HepG2 (cell line): Measurements from ENCODE around the gene ELL. TPM values are rescaled to one million over a fixed set of nuclear protein-coding genes. Genes with fewer than 3 reads are reported as not detected.

Source experiments
- GABPA ChIP-seq, 2 experiments: IDR thresholded peaks; 2 replicates each; pipeline ENCODE4 v1.6.1; 2011 to 2016; ENCODE audit warnings: low read depth in 2 of 2, low read length in 1 of 2, missing biosample characterization in 1 of 2, missing genetic modification characterization in 1 of 2
- HES4 ChIP-seq: sonication (generic); formaldehyde crosslinking; IDR thresholded peaks from 2 replicates; pipeline ENCODE4 v1.9.0; 2021; ENCODE audit warnings: mild to moderate bottlenecking, missing genetic modification reagents, borderline replicate concordance
- HOXA5 ChIP-seq: sonication (generic); formaldehyde crosslinking; IDR thresholded peaks from 2 replicates; pipeline ENCODE4 v1.4.0; 2020; ENCODE audit warnings: missing genetic modification reagents
- KAT8 ChIP-seq: IDR thresholded peaks from 2 replicates; pipeline ENCODE4 v1.6.1; 2016; ENCODE audit warnings: missing genetic modification reagents, missing compliant biosample characterization
- MED13 ChIP-seq: sonication (generic); formaldehyde crosslinking; IDR thresholded peaks from 2 replicates; pipeline ENCODE4 v1.5.0; 2020; ENCODE audit warnings: missing genetic modification reagents
- MTA3 ChIP-seq: sonication (generic); formaldehyde crosslinking; IDR thresholded peaks from 2 replicates; pipeline ENCODE4 v1.4.0; 2020; ENCODE audit warnings: missing genetic modification reagents
- NFKB2 ChIP-seq: sonication (generic); formaldehyde crosslinking; IDR thresholded peaks from 2 replicates; pipeline ENCODE4 v1.4.0; 2020; ENCODE audit warnings: missing genetic modification reagents, borderline replicate concordance
- RBM39 ChIP-seq: fragments of 200-400 bp; formaldehyde crosslinking; IDR thresholded peaks from one replicate; pipeline ENCODE4 v1.6.1; 2018; ENCODE audit warnings: antibody characterized with exemption, mild to moderate bottlenecking, low read depth, low read length; ENCODE audit not compliant: poor library complexity, severe bottlenecking
- RCOR2 ChIP-seq: IDR thresholded peaks from 2 replicates; pipeline ENCODE4 v1.6.1; 2016; ENCODE audit warnings: missing biosample characterization, missing genetic modification reagents
- SIN3B ChIP-seq: fragments of 150-350 bp; IDR thresholded peaks from 2 replicates; pipeline ENCODE4 v1.6.1; 2014; ENCODE audit warnings: low read length
- SIX1 ChIP-seq: sonication (generic); formaldehyde crosslinking; IDR thresholded peaks from 2 replicates; pipeline ENCODE4 v1.4.0; 2020; ENCODE audit warnings: missing genetic modification reagents, borderline replicate concordance
- SMAD3 ChIP-seq: sonication (generic); formaldehyde crosslinking; IDR thresholded peaks from 2 replicates; pipeline ENCODE4 v1.4.0; 2020; ENCODE audit warnings: missing genetic modification reagents
- SOX5 ChIP-seq: IDR thresholded peaks from 2 replicates; pipeline ENCODE4 v1.6.1; 2016; ENCODE audit warnings: borderline replicate concordance
- SRSF1 ChIP-seq: fragments of 200-400 bp; formaldehyde crosslinking; optimal IDR thresholded peaks from 2 replicates; pipeline ENCODE3; 2017; ENCODE audit warnings: mild to moderate bottlenecking, low read depth, low read length, moderate library complexity
- XBP1 ChIP-seq: sonication (generic); formaldehyde crosslinking; IDR thresholded peaks from 2 replicates; pipeline ENCODE4 v1.5.0; 2020; ENCODE audit warnings: missing genetic modification reagents
- ZFP62 ChIP-seq: sonication (generic); formaldehyde crosslinking; IDR thresholded peaks from 2 replicates; pipeline ENCODE4 v1.4.0; 2020; ENCODE audit warnings: missing genetic modification reagents
- ZNF335 ChIP-seq: sonication (generic); formaldehyde crosslinking; IDR thresholded peaks from 2 replicates; pipeline ENCODE4 v1.4.0; 2020; ENCODE audit warnings: missing genetic modification reagents
- ZNF484 ChIP-seq: sonication (generic); formaldehyde crosslinking; IDR thresholded peaks from 2 replicates; pipeline ENCODE4 v1.5.1; 2020; ENCODE audit warnings: mild to moderate bottlenecking, low read depth, missing genetic modification reagents, borderline replicate concordance
- ZNF746 ChIP-seq: sonication (generic); formaldehyde crosslinking; IDR thresholded peaks from 2 replicates; pipeline ENCODE4 v1.8.0; 2022; ENCODE audit warnings: mild to moderate bottlenecking, missing genetic modification reagents
- ZNF839 ChIP-seq: sonication (generic); formaldehyde crosslinking; IDR thresholded peaks from 2 replicates; pipeline ENCODE4 v1.4.0; 2020; ENCODE audit warnings: missing genetic modification reagents, mild to moderate bottlenecking, borderline replicate concordance
- ZNF878 ChIP-seq: sonication (generic); formaldehyde crosslinking; IDR thresholded peaks from 2 replicates; pipeline ENCODE4 v1.8.1; 2023; ENCODE audit warnings: mild to moderate bottlenecking, missing genetic modification reagents, moderate library complexity
- polyA plus RNA-seq, 8 experiments: library from polyadenylated mRNA; depleted of rRNA in 3 of 8; stranded (reverse) in 7 of 8; unstranded in 1 of 8; fragments of >200 nt; fragmentation: Illumina TruSeq in 4 of 8; extraction: Trizol in 4 of 8; gene quantifications; 2 replicates each; pipeline versions ENCODE4 v1.2.1 to v1.2.3, GENCODE V29; 2011 to 2016; ENCODE audit warnings: low read depth in 4 of 8, missing spikeins in 1 of 8, mixed read lengths in 1 of 8; ENCODE audit not compliant: insufficient read depth in 1 of 8
- total RNA-seq, 5 experiments: library from RNA; depleted of rRNA; stranded (reverse); fragments of >200 nt; fragmentation: Illumina TruSeq; extraction: Trizol; gene quantifications; 2 replicates each; pipeline ENCODE4 v1.2.3, GENCODE V29; 2016; ENCODE audit warnings: low read depth in 1 of 5
- TF ChIP-seq, protein P1 (sequence below): IDR thresholded peaks from 2 replicates; pipeline ENCODE4 v1.6.1; 2016; ENCODE audit warnings: missing compliant biosample characterization, missing genetic modification reagents, borderline replicate concordance
- TF ChIP-seq, protein P2 (sequence below): sonication (generic); formaldehyde crosslinking; IDR thresholded peaks from 2 replicates; pipeline ENCODE4 v1.4.0; 2020; ENCODE audit warnings: mild to moderate bottlenecking, missing genetic modification reagents

ELL gene
- total and polyA plus RNA-seq, 2 of the 13 experiments (the other 11 are each of a cell fraction or from before 2014, with no cell fraction given): 3.7 to 5.4 TPM

DNA sequence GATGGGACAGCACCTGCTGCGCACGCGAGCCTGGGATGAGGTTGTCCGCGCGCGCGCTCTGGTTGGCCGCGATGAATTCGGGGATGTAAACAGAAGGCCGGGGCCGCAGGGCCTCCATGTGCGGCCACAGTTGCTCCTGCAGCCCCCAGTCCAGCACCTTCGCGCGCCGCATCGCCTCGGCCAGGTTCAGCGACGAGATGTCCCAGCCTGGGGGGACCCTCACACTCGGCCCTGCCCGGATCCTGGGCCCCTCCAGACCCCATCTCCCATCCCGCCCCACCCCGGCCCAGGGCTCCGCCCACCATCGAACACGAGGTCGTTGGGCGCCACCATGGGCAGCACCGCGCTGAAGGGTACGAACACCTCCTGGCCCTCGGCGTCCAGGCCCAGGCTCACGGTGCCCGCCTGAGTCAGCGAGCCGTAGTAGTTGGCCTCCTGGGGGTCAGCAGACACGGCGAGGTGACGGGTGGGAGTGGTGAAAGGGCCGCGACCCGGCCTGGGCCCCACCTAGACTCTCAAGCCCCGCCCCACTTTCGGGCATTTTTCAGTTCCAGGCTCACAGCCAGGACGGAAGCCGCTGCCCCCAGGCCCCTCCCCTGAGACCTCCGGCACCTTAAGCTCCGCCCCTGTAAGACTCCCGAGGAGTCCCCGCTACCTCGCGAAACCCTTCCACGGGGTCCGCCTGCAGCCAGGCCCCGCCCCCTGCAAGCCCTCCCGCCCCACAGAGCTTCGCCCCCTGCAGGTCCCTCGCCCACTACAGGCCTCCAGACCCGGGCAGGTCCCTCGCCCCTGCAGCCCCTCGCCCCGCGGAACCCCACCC is 85.0 kb downstream of the ELL start (continued):
- no peak for TF ChIP-seq HOXA5 (CRISPR knock-in tag)
- TF ChIP-seq, protein P1, sequence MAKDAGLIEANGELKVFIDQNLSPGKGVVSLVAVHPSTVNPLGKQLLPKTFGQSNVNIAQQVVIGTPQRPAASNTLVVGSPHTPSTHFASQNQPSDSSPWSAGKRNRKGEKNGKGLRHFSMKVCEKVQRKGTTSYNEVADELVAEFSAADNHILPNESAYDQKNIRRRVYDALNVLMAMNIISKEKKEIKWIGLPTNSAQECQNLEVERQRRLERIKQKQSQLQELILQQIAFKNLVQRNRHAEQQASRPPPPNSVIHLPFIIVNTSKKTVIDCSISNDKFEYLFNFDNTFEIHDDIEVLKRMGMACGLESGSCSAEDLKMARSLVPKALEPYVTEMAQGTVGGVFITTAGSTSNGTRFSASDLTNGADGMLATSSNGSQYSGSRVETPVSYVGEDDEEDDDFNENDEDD (CRISPR knock-in tag): no peak
- TF ChIP-seq ZNF878 (CRISPR knock-in tag): no peak
- TF ChIP-seq SMAD3 (CRISPR knock-in tag): no peak
- TF ChIP-seq SRSF1: peak; percentile 18
- no peak for TF ChIP-seq RCOR2 (CRISPR knock-in tag)
- TF ChIP-seq ZFP62 (CRISPR knock-in tag): no peak
- no peak for TF ChIP-seq KAT8 (CRISPR knock-in tag)
- no peak for TF ChIP-seq MED13
- no peak for TF ChIP-seq RBM39
- TF ChIP-seq, protein P2, sequence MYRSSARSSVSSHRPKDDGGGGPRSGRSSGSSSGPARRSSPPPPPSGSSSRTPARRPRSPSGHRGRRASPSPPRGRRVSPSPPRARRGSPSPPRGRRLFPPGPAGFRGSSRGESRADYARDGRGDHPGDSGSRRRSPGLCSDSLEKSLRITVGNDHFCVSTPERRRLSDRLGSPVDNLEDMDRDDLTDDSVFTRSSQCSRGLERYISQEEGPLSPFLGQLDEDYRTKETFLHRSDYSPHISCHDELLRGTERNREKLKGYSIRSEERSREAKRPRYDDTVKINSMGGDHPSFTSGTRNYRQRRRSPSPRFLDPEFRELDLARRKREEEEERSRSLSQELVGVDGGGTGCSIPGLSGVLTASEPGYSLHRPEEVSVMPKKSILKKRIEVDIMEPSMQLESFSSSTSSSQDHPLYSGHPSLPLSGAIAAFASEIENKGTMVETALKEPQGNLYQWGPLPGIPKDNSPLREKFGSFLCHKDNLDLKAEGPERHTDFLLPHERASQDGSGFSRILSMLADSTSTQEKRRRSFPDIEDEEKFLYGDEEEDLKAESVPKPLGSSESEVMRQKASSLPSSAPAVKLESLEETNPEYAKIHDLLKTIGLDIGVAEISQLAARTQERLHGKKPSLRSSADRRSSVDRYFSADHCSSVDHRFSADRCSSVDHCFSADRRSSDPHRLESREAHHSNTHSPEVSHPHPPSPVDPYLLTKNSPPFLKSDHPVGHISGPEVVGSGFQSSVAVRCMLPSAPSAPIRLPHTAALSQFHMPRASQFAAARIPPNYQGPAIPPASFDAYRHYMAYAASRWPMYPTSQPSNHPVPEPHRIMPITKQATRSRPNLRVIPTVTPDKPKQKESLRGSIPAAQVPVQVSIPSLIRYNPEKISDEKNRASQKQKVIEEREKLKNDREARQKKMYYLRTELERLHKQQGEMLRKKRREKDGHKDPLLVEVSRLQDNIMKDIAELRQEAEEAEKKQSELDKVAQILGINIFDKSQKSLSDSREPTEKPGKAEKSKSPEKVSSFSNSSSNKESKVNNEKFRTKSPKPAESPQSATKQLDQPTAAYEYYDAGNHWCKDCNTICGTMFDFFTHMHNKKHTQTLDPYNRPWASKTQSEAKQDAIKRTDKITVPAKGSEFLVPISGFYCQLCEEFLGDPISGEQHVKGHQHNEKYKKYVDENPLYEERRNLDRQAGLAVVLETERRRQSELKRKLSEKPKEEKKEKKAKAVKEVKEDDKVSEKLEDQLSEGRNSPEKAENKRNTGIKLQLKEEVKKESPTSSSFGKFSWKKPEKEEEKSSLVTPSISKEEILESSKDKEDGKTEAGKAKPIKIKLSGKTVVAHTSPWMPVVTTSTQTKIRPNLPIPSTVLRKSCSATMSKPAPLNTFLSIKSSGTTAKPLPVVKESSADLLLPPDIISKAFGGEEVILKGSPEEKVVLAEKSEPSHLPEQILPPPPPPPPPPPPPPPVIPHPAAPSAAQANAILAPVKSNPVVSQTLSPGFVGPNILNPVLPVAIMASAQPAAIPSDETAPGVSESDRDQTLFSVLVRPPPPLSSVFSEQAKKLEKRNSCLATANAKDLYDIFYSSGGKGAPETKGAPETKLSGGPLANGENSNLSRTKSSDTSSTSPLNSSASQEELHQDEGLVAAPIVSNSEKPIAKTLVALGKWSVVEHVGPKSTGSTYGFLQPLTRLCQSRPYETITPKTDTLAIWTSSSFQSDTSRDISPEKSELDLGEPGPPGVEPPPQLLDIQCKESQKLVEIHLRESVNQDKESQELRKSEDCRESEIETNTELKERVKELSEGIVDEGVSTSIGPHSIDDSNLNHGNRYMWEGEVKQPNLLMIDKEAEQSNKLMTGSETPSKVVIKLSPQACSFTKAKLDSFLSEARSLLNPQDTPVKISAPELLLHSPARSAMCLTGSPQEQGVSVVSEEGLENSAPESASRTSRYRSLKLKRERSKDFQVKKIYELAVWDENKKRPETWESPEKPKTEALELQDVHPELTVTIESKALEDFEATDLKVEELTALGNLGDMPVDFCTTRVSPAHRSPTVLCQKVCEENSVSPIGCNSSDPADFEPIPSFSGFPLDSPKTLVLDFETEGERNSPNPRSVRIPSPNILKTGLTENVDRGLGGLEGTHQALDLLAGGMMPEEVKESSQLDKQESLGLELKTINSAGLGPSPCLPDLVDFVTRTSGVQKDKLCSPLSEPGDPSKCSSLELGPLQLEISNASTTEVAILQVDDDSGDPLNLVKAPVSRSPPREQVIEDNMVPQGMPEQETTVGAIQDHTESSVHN (CRISPR knock-in tag): no peak
- no peak for TF ChIP-seq MTA3 (CRISPR knock-in tag)
- no peak for TF ChIP-seq XBP1
- no peak for TF ChIP-seq SIN3B
- no peak for TF ChIP-seq ZNF335 (CRISPR knock-in tag)
- no peak for TF ChIP-seq ZNF746 (CRISPR knock-in tag)
- no peak for TF ChIP-seq HES4
- TF ChIP-seq ZNF839 (CRISPR knock-in tag): no peak
- no peak for TF ChIP-seq SIX1 (CRISPR knock-in tag)
- no peak for TF ChIP-seq GABPA (IDR thresholded peaks at IDR 0.05; ENCODE audit: low read depth, low read length)
- 0 out of 2 replicates have a peak, but pooled peaks have one; percentile 30 for TF ChIP-seq GABPA (CRISPR knock-in tag; IDR thresholded peaks at IDR 0.05; ENCODE audit: low read depth)
- TF ChIP-seq SOX5 (CRISPR knock-in tag): no peak
- TF ChIP-seq ZNF484 (CRISPR knock-in tag): no peak
- TF ChIP-seq NFKB2 (CRISPR knock-in tag): no peak
